Fibroblast of mammary gland (primary cell): ENCODE results near the gene LNX2.

Source experiments
- DNase-seq: peaks from one replicate; pipeline ENCODE4 v3.0.0-alpha.2; 2010; ENCODE audit warnings: low read depth
- H3K4me3 ChIP-seq: 2 replicates; pipeline ENCODE4 v1.5.1; 2011; ENCODE audit warnings: low read depth, mild to moderate bottlenecking, low read length, moderate library complexity; ENCODE audit not compliant: control insufficient read depth
- CTCF ChIP-seq: conservative IDR thresholded peaks from 2 replicates; pipeline ENCODE4 v1.5.1; 2011; ENCODE audit warnings: low read depth, low read length, inconsistent platforms; ENCODE audit not compliant: control insufficient read depth, insufficient read depth

The LNX2 gene

GRCh38 chr13:27619093-27619727 lies 1.1 kb downstream of the LNX2 start:
- peak overlapping the region; percentile 73 for H3K4me3 ChIP-seq
- no peak for TF ChIP-seq CTCF
- peak; percentile 46 for DNase-seq

- H3K4me3 ChIP-seq: no peak overlapping the region
- no peak for DNase-seq
- no peak for TF ChIP-seq CTCF
Observed at GRCh38 chr13:27617881-27618321, 2.4 kb downstream of the LNX2 start.

GRCh38 chr13:27613628-27614027 lies 6.7 kb downstream of the LNX2 start:
- TF ChIP-seq CTCF: no peak
- DNase-seq: no peak
- H3K4me3 ChIP-seq: no peak overlapping the region

- no peak for TF ChIP-seq CTCF
- peak; percentile 88 for DNase-seq
- H3K4me3 ChIP-seq: no peak overlapping the region
Observed at GRCh38 chr13:27607125-27607524, 13.2 kb downstream of the LNX2 start.

GRCh38 chr13:27605610-27606200 lies 14.6 kb downstream of the LNX2 start:
- no peak for TF ChIP-seq CTCF
- H3K4me3 ChIP-seq: no peak overlapping the region
- DNase-seq: peak; percentile 18

- no peak for DNase-seq
- TF ChIP-seq CTCF: no peak
- H3K4me3 ChIP-seq: no peak overlapping the region
Observed at GRCh38 chr13:27605099-27605498, 15.2 kb downstream of the LNX2 start.

- H3K4me3 ChIP-seq: no peak overlapping the region
- DNase-seq: no peak
- no peak for TF ChIP-seq CTCF
Observed at GRCh38 chr13:27601803-27602202, 18.5 kb downstream of the LNX2 start.
